Measurements from ENCODE around the gene XPO6. TPM values are rescaled to one million over a fixed set of nuclear protein-coding genes. Genes with fewer than 3 reads are reported as not detected.
"Not testable (repeated sequence)": the region's sequence is repeated elsewhere in the genome, so short reads cannot be mapped to it uniquely, and the experiment has no call there.

XPO6 gene
- 100 to 1,000 TPM; 308 to 310 TPM for total RNA-seq
- 302 to 306 reads per million in 2 donors for total RNA-seq

DNA sequence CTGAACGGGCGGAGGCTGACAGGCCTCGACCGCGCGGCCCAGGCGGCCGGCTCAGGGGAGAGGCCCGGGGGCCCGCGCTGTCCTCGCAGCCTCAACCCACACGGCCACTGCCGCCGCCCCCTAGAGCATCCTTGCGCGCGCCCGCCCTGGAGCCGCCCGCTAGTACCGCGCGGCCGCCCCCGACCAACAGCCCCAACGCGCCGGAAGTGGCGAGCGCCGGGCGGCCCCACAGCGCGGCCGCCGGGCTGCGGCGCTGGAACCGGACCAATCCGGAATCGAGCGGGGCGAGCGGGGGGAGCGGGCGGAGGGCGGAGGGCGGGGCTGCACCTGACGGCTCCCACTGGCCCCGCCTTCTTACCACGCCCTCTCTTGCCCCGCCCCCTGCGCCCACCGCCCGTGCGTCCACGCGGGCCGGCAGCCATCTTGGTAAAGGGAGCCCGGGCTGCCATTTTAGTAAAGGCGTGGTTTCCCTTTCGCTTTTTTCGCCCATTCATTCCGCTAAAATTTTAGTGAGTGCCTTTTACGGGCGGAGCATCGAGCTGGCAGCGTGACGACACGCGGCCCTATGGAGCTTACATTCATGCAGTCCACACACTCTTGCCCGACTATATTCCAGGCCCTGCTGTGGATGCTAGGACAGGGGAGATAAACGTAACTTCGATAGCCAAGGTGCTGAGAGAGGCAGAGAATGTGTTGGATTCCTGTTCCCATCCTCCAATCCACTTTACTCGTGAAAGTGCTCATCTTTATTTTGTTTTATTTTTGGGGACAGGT is at the start of gene XPO6:
XPO6 (minus strand) TSS at position 208 of the 774 bp plus-strand sequence. CDS start 597 bp downstream, outside the sequence.
- H3K27ac Mint-ChIP-seq: peak within 1 kb of the TSS; percentile 86
- peaks cover 2% of the 10 kb centered on the region for H3K36me3 Mint-ChIP-seq (ENCODE audit: low read depth)
- no peaks in the 10 kb centered on the region for H3K27me3 Mint-ChIP-seq
- H3K4me1 Mint-ChIP-seq: peaks cover 25% of the 10 kb centered on the region
- DNase-seq (peak; percentile 98 to 99 (median 98)), ATAC-seq (peak; percentile 88)
- H3K9me3 ChIP-seq (ENCODE audit: control insufficient read depth, low read length, poor library complexity, severe bottlenecking): no peaks in the 10 kb centered on the region
- H3K4me3 Mint-ChIP-seq: peak within 1 kb of the TSS; percentile 94

DNA sequence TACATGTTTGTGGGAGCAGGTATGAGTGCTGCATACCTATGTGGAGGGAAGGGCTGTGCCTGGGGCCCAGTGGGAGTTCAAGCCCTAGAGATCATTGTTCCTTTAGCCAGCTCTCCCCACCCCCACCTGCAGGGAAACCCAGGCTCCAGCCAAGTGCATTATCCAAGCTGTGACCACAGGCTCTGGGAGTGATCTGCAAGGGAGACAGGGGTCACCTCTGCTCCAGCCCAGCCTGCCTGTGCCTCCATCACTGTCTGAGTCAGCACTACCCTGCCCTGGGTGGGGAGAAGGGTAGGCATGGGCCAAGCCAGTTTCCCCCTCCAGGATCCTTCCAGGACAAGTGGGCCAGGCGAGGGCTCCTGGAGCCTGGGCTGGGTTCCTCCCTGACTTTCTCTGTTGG is 48.4 kb upstream of the XPO6 start:
- Mint-ChIP-seq H3K27me3 (peaks cover 24% of the 10 kb centered on the region), H3K4me1 (peaks cover 12% of the 10 kb centered on the region), H3K27ac (no peak overlapping the region), H3K4me3 (no peak overlapping the region), H3K36me3 (ENCODE audit: low read depth) (peaks cover 9% of the 10 kb centered on the region)
- ATAC-seq (no peak), DNase-seq (no peak)
- H3K9me3 ChIP-seq (ENCODE audit: control insufficient read depth, low read length, poor library complexity, severe bottlenecking): no peaks in the 10 kb centered on the region

DNA sequence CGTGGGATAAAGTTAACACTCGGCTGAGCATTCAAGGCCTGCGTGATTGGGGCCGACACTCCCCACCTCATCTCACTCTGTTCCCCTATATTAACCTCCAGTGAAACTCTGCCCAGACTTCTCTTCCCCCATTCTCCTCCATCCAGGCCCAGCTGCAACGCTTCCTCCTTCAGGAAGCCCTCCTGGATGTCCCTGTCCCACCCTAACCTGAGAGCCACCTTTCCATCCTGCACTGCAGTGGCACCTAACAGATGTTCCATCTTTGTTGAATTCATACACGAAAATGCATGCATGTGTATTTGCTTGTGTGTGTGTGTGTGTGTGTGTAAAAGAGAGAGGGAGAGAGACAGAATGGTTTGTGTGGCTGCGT is 48.0 kb upstream of the XPO6 start:
- Mint-ChIP-seq H3K27me3 (peaks cover 22% of the 10 kb centered on the region), H3K4me3 (peak overlapping the region; percentile 41), H3K36me3 (ENCODE audit: low read depth) (peaks cover 9% of the 10 kb centered on the region), H3K4me1 (peaks cover 12% of the 10 kb centered on the region), H3K27ac (peak overlapping the region; percentile 27)
- DNase-seq (no peak), ATAC-seq (no peak)
- no peaks in the 10 kb centered on the region for H3K9me3 ChIP-seq (ENCODE audit: control insufficient read depth, low read length, poor library complexity, severe bottlenecking)

GRCh38 chr16:28259091-28259780 is 47.5 kb upstream of the XPO6 start:
- ATAC-seq (no peak), DNase-seq (no peak)
- Mint-ChIP-seq H3K4me3 (peak overlapping the region; percentile 41), H3K27me3 (peaks cover 16% of the 10 kb centered on the region), H3K4me1 (peaks cover 9% of the 10 kb centered on the region), H3K27ac (peak overlapping the region; percentile 27), H3K36me3 (ENCODE audit: low read depth) (peaks cover 7% of the 10 kb centered on the region)
- H3K9me3 ChIP-seq (ENCODE audit: control insufficient read depth, low read length, poor library complexity, severe bottlenecking): no peaks in the 10 kb centered on the region

DNA sequence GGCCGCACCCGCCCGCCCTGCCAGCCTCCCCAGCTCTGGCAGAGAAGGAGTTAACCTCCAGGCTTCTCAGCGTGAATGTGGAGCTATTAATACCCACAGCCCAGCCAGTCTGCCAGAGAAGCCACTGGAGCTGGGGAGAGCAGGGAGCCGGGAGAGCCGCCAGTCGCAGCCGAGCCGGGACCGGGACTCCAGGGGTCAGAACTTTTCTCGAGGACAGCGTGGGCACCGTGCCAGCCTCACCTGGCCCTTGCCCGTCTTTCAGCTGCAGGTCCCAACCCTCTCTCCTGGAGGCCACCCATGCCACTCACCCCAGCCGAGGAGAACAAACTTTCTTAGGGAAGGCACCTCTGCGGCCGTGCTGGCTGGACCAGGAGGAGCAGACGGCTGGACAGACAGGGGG is 46.8 kb upstream of the XPO6 start:
- H3K27ac Mint-ChIP-seq: no peak overlapping the region
- H3K4me3 Mint-ChIP-seq: no peak overlapping the region
- peaks cover 9% of the 10 kb centered on the region for H3K4me1 Mint-ChIP-seq
- DNase-seq: no peak
- ATAC-seq: no peak
- peaks cover 10% of the 10 kb centered on the region for H3K27me3 Mint-ChIP-seq
- peaks cover 7% of the 10 kb centered on the region for H3K36me3 Mint-ChIP-seq (ENCODE audit: low read depth)
- H3K9me3 ChIP-seq (ENCODE audit: control insufficient read depth, low read length, poor library complexity, severe bottlenecking): no peaks in the 10 kb centered on the region

DNA sequence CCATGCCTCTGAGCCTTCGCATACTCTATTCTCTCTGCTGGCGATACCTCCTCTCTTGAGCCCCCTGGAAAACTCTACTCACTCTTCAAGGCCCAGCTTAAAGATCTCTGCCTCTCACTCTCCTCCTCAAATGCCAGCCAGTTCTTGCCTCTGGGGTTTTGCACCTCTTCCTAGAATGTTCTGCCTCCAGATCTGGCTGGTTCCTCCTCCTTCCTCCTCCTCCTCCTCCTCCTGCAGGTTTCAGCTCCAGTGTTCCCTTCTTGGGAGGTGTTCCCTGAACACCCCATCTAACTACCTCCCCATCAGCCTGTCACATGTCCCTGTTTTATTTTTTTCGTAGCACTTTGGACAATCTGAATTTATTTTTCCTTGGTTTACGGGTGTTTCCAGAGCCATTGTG is 45.5 kb upstream of the XPO6 start:
- no peak overlapping the region for H3K4me3 Mint-ChIP-seq
- peaks cover 9% of the 10 kb centered on the region for H3K27me3 Mint-ChIP-seq
- H3K27ac Mint-ChIP-seq: no peak overlapping the region
- ATAC-seq: no peak
- peaks cover 7% of the 10 kb centered on the region for H3K36me3 Mint-ChIP-seq (ENCODE audit: low read depth)
- DNase-seq: no peak
- no peaks in the 10 kb centered on the region for H3K9me3 ChIP-seq (ENCODE audit: control insufficient read depth, low read length, poor library complexity, severe bottlenecking)
- peaks cover 9% of the 10 kb centered on the region for H3K4me1 Mint-ChIP-seq

DNA sequence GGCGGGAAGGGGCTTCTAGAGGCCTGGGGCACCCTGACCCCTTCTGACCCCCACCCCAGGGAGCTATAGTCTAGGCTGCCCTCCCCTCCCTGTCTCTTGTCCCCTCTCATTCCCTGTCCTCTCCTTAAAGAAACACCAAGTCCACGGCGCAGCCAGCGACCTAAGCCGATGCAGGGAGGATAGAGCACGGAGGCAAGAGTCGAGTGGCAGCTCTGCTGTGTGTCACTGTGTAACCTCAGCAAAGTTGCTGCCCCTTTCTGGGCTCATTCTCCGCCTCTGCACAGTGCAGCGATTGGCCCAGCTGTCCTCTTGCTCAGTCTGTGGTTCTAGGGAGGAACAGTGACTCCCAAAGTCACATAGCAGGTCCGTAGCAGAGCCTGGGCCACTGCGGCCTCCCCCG is 44.1 kb upstream of the XPO6 start:
- no peak for ATAC-seq
- Mint-ChIP-seq H3K4me1 (peaks cover 6% of the 10 kb centered on the region), H3K4me3 (no peak overlapping the region), H3K27ac (no peak overlapping the region), H3K36me3 (ENCODE audit: low read depth) (peaks cover 6% of the 10 kb centered on the region), H3K27me3 (peaks cover 7% of the 10 kb centered on the region)
- H3K9me3 ChIP-seq (ENCODE audit: control insufficient read depth, low read length, poor library complexity, severe bottlenecking): no peaks in the 10 kb centered on the region
- DNase-seq: no peak

GRCh38 chr16:28254158-28254557 is 42.4 kb upstream of the XPO6 start:
- no peak overlapping the region for H3K27ac Mint-ChIP-seq
- H3K36me3 Mint-ChIP-seq (ENCODE audit: low read depth): no peaks in the 10 kb centered on the region
- H3K4me1 Mint-ChIP-seq: no peaks in the 10 kb centered on the region
- H3K27me3 Mint-ChIP-seq: no peaks in the 10 kb centered on the region
- no peaks in the 10 kb centered on the region for H3K9me3 ChIP-seq (ENCODE audit: control insufficient read depth, low read length, poor library complexity, severe bottlenecking)
- no peak overlapping the region for H3K4me3 Mint-ChIP-seq
- no peak for DNase-seq
- no peak for ATAC-seq

DNA sequence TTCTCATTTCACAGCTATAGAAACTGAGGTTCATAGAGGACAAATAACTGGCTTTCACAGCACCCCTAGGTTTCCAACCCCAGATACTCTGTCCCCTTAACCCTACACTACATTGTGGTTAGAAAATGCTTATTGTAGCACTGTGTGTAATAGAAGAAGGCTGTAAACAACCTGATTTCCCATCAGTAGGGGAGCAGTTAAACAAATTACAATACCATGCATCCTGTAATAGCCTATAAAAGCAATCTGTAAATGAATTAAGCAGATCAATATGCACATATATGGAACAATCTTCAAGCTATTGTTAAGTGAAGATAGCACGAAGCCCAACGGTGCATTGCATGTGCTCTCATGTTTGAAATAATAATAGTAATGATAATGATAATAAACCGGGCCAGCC is 39.2 kb upstream of the XPO6 start:
- no peaks in the 10 kb centered on the region for H3K9me3 ChIP-seq (ENCODE audit: control insufficient read depth, low read length, poor library complexity, severe bottlenecking)
- ATAC-seq (no peak), DNase-seq (no peak)
- H3K4me1 Mint-ChIP-seq: no peaks in the 10 kb centered on the region
- H3K27ac Mint-ChIP-seq: no peak overlapping the region
- no peak overlapping the region for H3K4me3 Mint-ChIP-seq
- H3K36me3 Mint-ChIP-seq (ENCODE audit: low read depth): no peaks in the 10 kb centered on the region
- H3K27me3 Mint-ChIP-seq: no peaks in the 10 kb centered on the region

DNA sequence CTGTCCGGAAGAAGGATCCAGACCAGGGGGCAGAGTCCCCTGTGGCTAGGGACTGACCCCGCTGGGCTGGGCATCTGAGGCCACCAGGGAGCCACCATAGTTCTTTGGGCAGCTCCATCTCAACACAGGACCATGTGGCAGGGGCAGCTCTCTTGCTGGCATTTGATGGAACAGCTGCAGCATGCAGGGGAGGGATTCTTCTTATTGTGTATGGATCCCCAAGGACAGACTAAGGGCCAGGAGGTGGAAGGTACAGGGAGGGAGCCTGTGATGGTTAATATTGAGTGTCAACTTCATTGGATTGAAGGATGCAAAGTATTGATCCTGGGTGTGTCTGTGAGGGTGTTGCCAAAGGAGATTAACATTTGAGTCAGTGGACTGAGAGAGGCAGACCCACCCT is 37.7 kb upstream of the XPO6 start:
- H3K27ac Mint-ChIP-seq; DNase-seq; H3K4me3 Mint-ChIP-seq; H3K4me1 Mint-ChIP-seq; H3K27me3 Mint-ChIP-seq; ATAC-seq; H3K9me3 ChIP-seq (ENCODE audit: control insufficient read depth, low read length, poor library complexity, severe bottlenecking); H3K36me3 Mint-ChIP-seq (ENCODE audit: low read depth): not testable (repeated sequence)

DNA sequence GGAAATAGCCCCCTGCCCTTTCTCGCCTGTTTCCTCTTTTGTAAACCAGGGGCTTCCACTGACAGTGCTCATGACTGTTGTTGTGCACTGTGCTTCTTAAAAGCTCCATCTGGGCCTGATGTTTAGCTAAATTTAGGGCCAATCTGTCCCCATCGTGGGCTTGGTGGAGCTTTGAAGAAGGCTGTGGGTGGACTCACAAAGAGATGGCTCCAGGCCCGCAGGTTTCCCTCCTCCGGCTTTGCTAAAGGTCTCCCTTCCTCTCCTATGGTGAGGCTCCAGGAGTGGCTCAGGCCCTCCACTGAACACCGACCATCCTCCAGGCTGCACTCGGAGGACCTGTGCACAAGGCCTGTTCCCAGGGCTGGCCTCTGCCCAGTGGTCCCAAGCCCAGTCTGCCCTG is 30.2 kb upstream of the XPO6 start:
- Mint-ChIP-seq H3K27ac (no peak overlapping the region), H3K4me3 (no peak overlapping the region), H3K36me3 (ENCODE audit: low read depth) (no peaks in the 10 kb centered on the region), H3K27me3 (peaks cover under 1% of the 10 kb centered on the region), H3K4me1 (peaks cover 3% of the 10 kb centered on the region)
- no peaks in the 10 kb centered on the region for H3K9me3 ChIP-seq (ENCODE audit: control insufficient read depth, low read length, poor library complexity, severe bottlenecking)
- DNase-seq: no peak
- no peak for ATAC-seq

GRCh38 chr16:28237754-28238357 is 26.1 kb upstream of the XPO6 start:
- Mint-ChIP-seq H3K4me1 (no peaks in the 10 kb centered on the region), H3K27ac (no peak overlapping the region), H3K27me3 (peaks cover 5% of the 10 kb centered on the region), H3K4me3 (no peak overlapping the region), H3K36me3 (ENCODE audit: low read depth) (no peaks in the 10 kb centered on the region)
- DNase-seq: no peak
- no peak for ATAC-seq
- no peaks in the 10 kb centered on the region for H3K9me3 ChIP-seq (ENCODE audit: control insufficient read depth, low read length, poor library complexity, severe bottlenecking)

- Mint-ChIP-seq H3K27me3 (peaks cover 3% of the 10 kb centered on the region), H3K36me3 (ENCODE audit: low read depth) (no peaks in the 10 kb centered on the region), H3K27ac (no peak overlapping the region), H3K4me3 (no peak overlapping the region), H3K4me1 (no peaks in the 10 kb centered on the region)
- no peaks in the 10 kb centered on the region for H3K9me3 ChIP-seq (ENCODE audit: control insufficient read depth, low read length, poor library complexity, severe bottlenecking)
- ATAC-seq: no peak
- DNase-seq: no peak
Observed at GRCh38 chr16:28231763-28232162, 20.0 kb upstream of the XPO6 start.

All from T-helper 17 cell (primary cell).